Measurements from ENCODE around the gene ONECUT2. TPM values are rescaled to one million over a fixed set of nuclear protein-coding genes. Genes with fewer than 3 reads are reported as not detected.

The ONECUT2 gene
- total and polyA plus RNA-seq, 9 of the 15 experiments (the other 6 are each of a cell fraction or from before 2014, with no cell fraction given), result 0.27 to 2.5 (median 0.83) TPM

GRCh38 chr18:57432751-57433400 lies 2.3 kb upstream of the ONECUT2 start:
- ATAC-seq (no peak), DNase-seq (ENCODE audit: extremely low read depth in 1 of 4, low spot score in 3 of 4) (no peak), FAIRE-seq (no peak)
- no peaks in the 10 kb centered on the region for H3K79me2 ChIP-seq (ENCODE audit: control insufficient read depth, insufficient read depth, low read length)
- ChIA-PET CTCF (ENCODE audit: low intra/inter-chr PET ratio) (no interaction called here), POLR2A (no interaction called here)
- no TSS peak for BruUV-seq (replicated peaks)
- no peak overlapping the region for H3K4me2 ChIP-seq (ENCODE audit: insufficient read depth, low read length)
- H3K9me1 ChIP-seq (ENCODE audit: control insufficient read depth, insufficient read depth, low read length), result no peaks in the 10 kb centered on the region
- no peak for TF ChIP-seq EP400 (IDR thresholded peaks at IDR 0.05)
- no peak for TF ChIP-seq CREBBP (IDR thresholded peaks at IDR 0.05; ENCODE audit: low read depth, low read length)
- no peak for TF ChIP-seq CTCF (IDR thresholded peaks at IDR 0.05 in 2 of 3, conservative IDR thresholded peaks at IDR 0.05 in 1 of 3; ENCODE audit: insufficient read depth in 2 of 3, low read depth in 1 of 3, low read length in 3 of 3)
- TF ChIP-seq MIER1 (IDR thresholded peaks at IDR 0.05; ENCODE audit: low read depth), result no peak
- TF ChIP-seq, protein P1, sequence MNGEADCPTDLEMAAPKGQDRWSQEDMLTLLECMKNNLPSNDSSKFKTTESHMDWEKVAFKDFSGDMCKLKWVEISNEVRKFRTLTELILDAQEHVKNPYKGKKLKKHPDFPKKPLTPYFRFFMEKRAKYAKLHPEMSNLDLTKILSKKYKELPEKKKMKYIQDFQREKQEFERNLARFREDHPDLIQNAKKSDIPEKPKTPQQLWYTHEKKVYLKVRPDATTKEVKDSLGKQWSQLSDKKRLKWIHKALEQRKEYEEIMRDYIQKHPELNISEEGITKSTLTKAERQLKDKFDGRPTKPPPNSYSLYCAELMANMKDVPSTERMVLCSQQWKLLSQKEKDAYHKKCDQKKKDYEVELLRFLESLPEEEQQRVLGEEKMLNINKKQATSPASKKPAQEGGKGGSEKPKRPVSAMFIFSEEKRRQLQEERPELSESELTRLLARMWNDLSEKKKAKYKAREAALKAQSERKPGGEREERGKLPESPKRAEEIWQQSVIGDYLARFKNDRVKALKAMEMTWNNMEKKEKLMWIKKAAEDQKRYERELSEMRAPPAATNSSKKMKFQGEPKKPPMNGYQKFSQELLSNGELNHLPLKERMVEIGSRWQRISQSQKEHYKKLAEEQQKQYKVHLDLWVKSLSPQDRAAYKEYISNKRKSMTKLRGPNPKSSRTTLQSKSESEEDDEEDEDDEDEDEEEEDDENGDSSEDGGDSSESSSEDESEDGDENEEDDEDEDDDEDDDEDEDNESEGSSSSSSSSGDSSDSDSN (IDR thresholded peaks at IDR 0.05; ENCODE audit: borderline replicate concordance in 1 of 2, low read depth in 2 of 2, low read length in 2 of 2), result no peak
- TF ChIP-seq HLTF (IDR thresholded peaks at IDR 0.05), result no peak
- no peak for TF ChIP-seq ZNF77 (CRISPR knock-in tag; IDR thresholded peaks at IDR 0.05)
- no peak for TF ChIP-seq SRSF9 (IDR thresholded peaks at IDR 0.05; ENCODE audit: borderline replicate concordance, low read depth, low read length)
- no peak for TF ChIP-seq ZNF512 (tag; IDR thresholded peaks at IDR 0.05)
- intact Hi-C loops (cut with micrococcal nuclease), result no loop called here
- WGBS (ENCODE audit: insufficient coverage, low coverage, missing lambda C conversion rate), result 4% methylated on average over 4 of the region's 9 CpGs
- H3K9me3 ChIP-seq (replicated peaks; ENCODE audit: control insufficient read depth, insufficient read depth, low read depth, low read length), result no peaks in the 10 kb centered on the region
- no peaks in the 10 kb centered on the region for H3K36me3 ChIP-seq (ENCODE audit: control insufficient read depth, insufficient read depth, low read length)
- H4K20me1 ChIP-seq (replicated peaks; ENCODE audit: control insufficient read depth, insufficient read depth, low read length), result no peaks in the 10 kb centered on the region
- H3K27me3 ChIP-seq (ENCODE audit: control insufficient read depth in 2 of 2, insufficient read depth in 2 of 2, low read length in 2 of 2), result peaks cover 15 to 32% of the 10 kb centered on the region in 2 experiments; a peak in 4 of 5 replicates
- in situ Hi-C loops (cut with MboI), result no loop called here
- H3K27ac ChIP-seq (ENCODE audit: extremely low read depth, low read depth, low read length), result no peak overlapping the region
- no peak overlapping the region for H2AFZ ChIP-seq (ENCODE audit: low read depth, low read length)
- H3K4me3 ChIP-seq, result no peak overlapping the region
- H3K9ac ChIP-seq (ENCODE audit: insufficient read depth in 1 of 2, low read depth in 2 of 2, low read length in 2 of 2), result no peak overlapping the region
- H3K4me1 ChIP-seq (replicated peaks in 1 of 2; ENCODE audit: control insufficient read depth in 2 of 2, insufficient read depth in 2 of 2, low read length in 2 of 2), result peaks cover 2 to 32% of the 10 kb centered on the region in 2 experiments; a peak in 4 of 5 replicates
